Endothelial cell of umbilical vein (primary cell): ENCODE data around the gene ZBTB9. TPM values are rescaled to one million over a fixed set of nuclear protein-coding genes. Genes with fewer than 3 reads are reported as not detected.

Experiments
- BruUV-seq: library from RNA; stranded (reverse); fragments of 400-500 nt; replicated peaks from 2 replicates; lab custom pipeline; 2021; lab: Mats Ljungman, UMichigan
- CTCF ChIA-PET: fragments of 300-600, 350-600 bp; sonication (Branson Sonifier 250); formaldehyde crosslinking; loops from one replicate; lab custom pipeline; 2021; ENCODE audit warnings: antibody characterized with exemption, inconsistent platforms; lab: Charles Lee
- POLR2A ChIA-PET: fragments of 300-600, 350-600 bp; sonication (Branson Sonifier 250); formaldehyde crosslinking; loops from one replicate; lab custom pipeline; 2021; ENCODE audit warnings: antibody characterized with exemption, inconsistent platforms; lab: Charles Lee
- DNase-seq: peaks from one replicate; pipeline ENCODE4 v3.0.0-alpha.2; 2011; ENCODE audit warnings: low read depth, low spot score
- FAIRE-seq: peaks from 2 replicates; lab custom pipeline; 2011; peaks lifted over from hg19 to GRCh38; lab: Jason Lieb, UNC
- H2AFZ ChIP-seq: 2 replicates; pipeline ENCODE4 v1.6.0; 2012; ENCODE audit warnings: low read depth, low read length, control low read depth, inconsistent platforms
- H3K27ac ChIP-seq: 2 replicates; pipeline ENCODE4 v1.5.1; 2011; ENCODE audit warnings: low read depth, mild to moderate bottlenecking, control low read depth, low read length, moderate library complexity; ENCODE audit not compliant: insufficient read depth
- H3K27me3 ChIP-seq, 2 experiments: 2 replicates each; pipeline versions ENCODE4 v1.6.0 to v1.6.1; 2011; ENCODE audit warnings: low read length in 2 of 2, mixed read lengths in 1 of 2; ENCODE audit not compliant: control insufficient read depth in 2 of 2, insufficient read depth in 2 of 2
- H3K36me3 ChIP-seq, 2 experiments: 2 replicates in 1 of 2; 3 replicates in 1 of 2; pipeline ENCODE4 v1.5.1; 2011; ENCODE audit warnings: low read length in 2 of 2, mild to moderate bottlenecking in 1 of 2, moderate library complexity in 1 of 2; ENCODE audit not compliant: control insufficient read depth in 2 of 2, insufficient read depth in 2 of 2; ENCODE audit errors: extremely low read depth in 1 of 2
- H3K4me1 ChIP-seq: 3 replicates; pipeline ENCODE4 v1.5.1; 2011; ENCODE audit warnings: mild to moderate bottlenecking, low read length; ENCODE audit not compliant: control insufficient read depth, insufficient read depth; ENCODE audit errors: extremely low read depth
- H3K4me2 ChIP-seq: 2 replicates; pipeline ENCODE4 v1.6.1; 2011; ENCODE audit warnings: low read length, control low read depth, mixed read lengths; ENCODE audit not compliant: insufficient read depth
- H3K4me3 ChIP-seq, 3 experiments: fragments of 200-600 bp in 1 of 3; sonication (generic), shearing (Covaris generic) in 1 of 3; replicated peaks in 1 of 3; 2 replicates each; pipeline ENCODE4 v1.5.1; 2011 to 2016; ENCODE audit warnings: control low read depth in 3 of 3, low read length in 3 of 3, mild to moderate bottlenecking in 2 of 3, inconsistent platforms in 1 of 3, low read depth in 1 of 3, moderate library complexity in 1 of 3; ENCODE audit not compliant: insufficient read depth in 1 of 3
- H3K79me2 ChIP-seq: 2 replicates; pipeline ENCODE4 v1.6.0; 2012; ENCODE audit warnings: low read length, inconsistent platforms; ENCODE audit not compliant: control insufficient read depth, insufficient read depth
- H3K9ac ChIP-seq: replicated peaks from 2 replicates; pipeline ENCODE3; 2011; ENCODE audit warnings: low read length, control low read depth; ENCODE audit not compliant: insufficient read depth; ENCODE audit errors: extremely low read depth
- H3K9me1 ChIP-seq: replicated peaks from 3 replicates; pipeline ENCODE4 v1.6.0; 2011; ENCODE audit warnings: mild to moderate bottlenecking, low read length; ENCODE audit not compliant: control insufficient read depth, insufficient read depth; ENCODE audit errors: extremely low read depth
- H3K9me3 ChIP-seq: replicated peaks from 2 replicates; pipeline ENCODE4 v1.5.1; 2012; ENCODE audit warnings: low read length, inconsistent platforms; ENCODE audit not compliant: control insufficient read depth, insufficient read depth
- H4K20me1 ChIP-seq: replicated peaks from 2 replicates; pipeline ENCODE3; 2011; ENCODE audit warnings: mild to moderate bottlenecking, low read length; ENCODE audit not compliant: control insufficient read depth, insufficient read depth; ENCODE audit errors: extremely low read depth
- EZH2 ChIP-seq: IDR thresholded peaks from 2 replicates; pipeline ENCODE4 v1.6.1; 2012; ENCODE audit warnings: borderline replicate concordance, low read depth, mild to moderate bottlenecking, moderate library complexity, low read length, inconsistent platforms; ENCODE audit not compliant: severe bottlenecking
- FOS ChIP-seq: IDR thresholded peaks from 2 replicates; pipeline ENCODE4 v1.6.1; 2011; ENCODE audit warnings: mild to moderate bottlenecking, low read length, moderate library complexity, borderline replicate concordance; ENCODE audit not compliant: insufficient read depth
- GATA2 ChIP-seq: IDR thresholded peaks from 2 replicates; pipeline ENCODE4 v1.7.0; 2011; ENCODE audit warnings: low read depth, mild to moderate bottlenecking, moderate library complexity, mixed read lengths, low read length; ENCODE audit not compliant: insufficient read length, insufficient read depth
- JUN ChIP-seq: IDR thresholded peaks from 2 replicates; pipeline ENCODE4 v1.6.1; 2011; ENCODE audit warnings: borderline replicate concordance, low read depth; ENCODE audit not compliant: insufficient read length, insufficient read depth
- MYC ChIP-seq: IDR thresholded peaks from one replicate; pipeline ENCODE4 v1.6.1; 2011; ENCODE audit warnings: mild to moderate bottlenecking, low read depth, low read length
- POLR2A ChIP-seq: IDR thresholded peaks from 2 replicates; pipeline ENCODE4 v1.6.1; 2012; ENCODE audit warnings: low read depth, mild to moderate bottlenecking, control low read depth, low read length
- POLR2AphosphoS5 ChIP-seq: IDR thresholded peaks from 2 replicates; pipeline ENCODE4 v1.6.1; 2012; ENCODE audit warnings: low read depth, mild to moderate bottlenecking, control low read depth, low read length, moderate library complexity; ENCODE audit not compliant: insufficient read depth
- dilution Hi-C: fragments of 300-500 bp; cut with MboI; formaldehyde crosslinking; loops from one replicate; pipeline ENCODE4 v1.15.0; 2019; ENCODE audit warnings: low sequenced_read_pairs; ENCODE audit not compliant: extremely low pct_ligation_motif_present
- intact Hi-C: fragments of 100-400 bp; cut with micrococcal nuclease; formaldehyde crosslinking; loops from one replicate; pipeline ENCODE4 v1.10.0; 2022
- polyA plus RNA-seq, 4 experiments: library from polyadenylated mRNA; depleted of rRNA in 3 of 4; stranded (reverse) in 3 of 4; unstranded in 1 of 4; fragments of >200 nt; gene quantifications; 2 replicates each; pipeline versions ENCODE4 v1.2.1 to v1.2.3, GENCODE V29; 2011 to 2012; ENCODE audit warnings: missing spikeins in 1 of 4
- total RNA-seq: library from RNA; stranded (reverse); gene quantifications from 2 replicates; pipeline ENCODE4 v1.2.3, GENCODE V29; 2021
- TF ChIP-seq, protein P1 (sequence below): IDR thresholded peaks from 2 replicates; pipeline ENCODE4 v1.6.1; 2011; ENCODE audit not compliant: insufficient read depth, insufficient read length
- TF ChIP-seq, protein P2 (sequence below), 2 donors: IDR thresholded peaks; 1 replicate in 1 of 2; 2 replicates in 1 of 2; pipeline ENCODE4 v1.5.1; 2011; ENCODE audit warnings: low read length in 2 of 2, mild to moderate bottlenecking in 2 of 2, moderate library complexity in 2 of 2, control low read depth in 1 of 2, inconsistent platforms in 1 of 2, low read depth in 1 of 2; ENCODE audit not compliant: insufficient read depth in 1 of 2; ENCODE audit errors: extremely low read depth in 1 of 2

ZBTB9 gene
- total and polyA plus RNA-seq, 2 donors (not counting 3 experiments of a cell fraction or from before 2014, with no cell fraction given), result 4.7 to 8.0 TPM

GRCh38 chr6:33452496-33452895, 1.9 kb upstream of the ZBTB9 start:
- peaks cover 3% of the 10 kb centered on the region for H3K4me1 ChIP-seq
- CTCF ChIA-PET, result interaction anchor here (0.6 kb wide), 1 partner anchor 37 kb away, joined by 3 read pairs; no protein-coding TSS in a partner anchor
- no TSS peak for BruUV-seq

More at GRCh38 chr6:33452496-33452895, 1.9 kb upstream of the ZBTB9 start:
- FAIRE-seq (no peak), DNase-seq (no peak)
- Histone ChIP-seq H3K27me3 (no peaks in the 10 kb centered on the region), H3K36me3 (peaks cover 0 to 4% of the 10 kb centered on the region in 2 experiments), H3K27ac (no peak overlapping the region), H3K4me3 (no peak overlapping the region), H3K79me2 (no peaks in the 10 kb centered on the region), H3K9me3 (no peaks in the 10 kb centered on the region), H3K4me2 (no peak overlapping the region), H4K20me1 (no peaks in the 10 kb centered on the region), H3K9ac (no peak overlapping the region), H3K9me1 (no peaks in the 10 kb centered on the region), H2AFZ (no peak overlapping the region)
- POLR2A ChIA-PET, result no interaction called here
- dilution Hi-C loops (no loop called here), intact Hi-C loops (loop anchor here (5.0 kb wide), 1 partner anchor 125 kb away; no protein-coding TSS in a partner anchor)
- TF ChIP-seq FOS (no peak), POLR2AphosphoS5 (no peak), MYC (no peak), JUN (no peak), POLR2A (no peak), GATA2 (no peak), EZH2 (no peak)
- TF ChIP-seq, protein P1, sequence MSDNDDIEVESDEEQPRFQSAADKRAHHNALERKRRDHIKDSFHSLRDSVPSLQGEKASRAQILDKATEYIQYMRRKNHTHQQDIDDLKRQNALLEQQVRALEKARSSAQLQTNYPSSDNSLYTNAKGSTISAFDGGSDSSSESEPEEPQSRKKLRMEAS, result no peak
- TF ChIP-seq, protein P2, sequence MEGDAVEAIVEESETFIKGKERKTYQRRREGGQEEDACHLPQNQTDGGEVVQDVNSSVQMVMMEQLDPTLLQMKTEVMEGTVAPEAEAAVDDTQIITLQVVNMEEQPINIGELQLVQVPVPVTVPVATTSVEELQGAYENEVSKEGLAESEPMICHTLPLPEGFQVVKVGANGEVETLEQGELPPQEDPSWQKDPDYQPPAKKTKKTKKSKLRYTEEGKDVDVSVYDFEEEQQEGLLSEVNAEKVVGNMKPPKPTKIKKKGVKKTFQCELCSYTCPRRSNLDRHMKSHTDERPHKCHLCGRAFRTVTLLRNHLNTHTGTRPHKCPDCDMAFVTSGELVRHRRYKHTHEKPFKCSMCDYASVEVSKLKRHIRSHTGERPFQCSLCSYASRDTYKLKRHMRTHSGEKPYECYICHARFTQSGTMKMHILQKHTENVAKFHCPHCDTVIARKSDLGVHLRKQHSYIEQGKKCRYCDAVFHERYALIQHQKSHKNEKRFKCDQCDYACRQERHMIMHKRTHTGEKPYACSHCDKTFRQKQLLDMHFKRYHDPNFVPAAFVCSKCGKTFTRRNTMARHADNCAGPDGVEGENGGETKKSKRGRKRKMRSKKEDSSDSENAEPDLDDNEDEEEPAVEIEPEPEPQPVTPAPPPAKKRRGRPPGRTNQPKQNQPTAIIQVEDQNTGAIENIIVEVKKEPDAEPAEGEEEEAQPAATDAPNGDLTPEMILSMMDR (IDR thresholded peaks at IDR 0.05; ENCODE audit: extremely low read depth in 1 of 2, insufficient read depth in 1 of 2, low read depth in 1 of 2, low read length in 2 of 2), result no peak
